HepG2 (cell line): ENCODE measurements around the gene ANKHD1.

ENCODE experiments used
- ASH2L ChIP-seq: fragments of 300-600, 200-600 bp; sonication (generic); IDR thresholded peaks from 2 replicates; pipeline ENCODE4 v1.7.0; 2017; ENCODE audit warnings: low read depth, mild to moderate bottlenecking, moderate library complexity, mixed read lengths, low read length; ENCODE audit not compliant: insufficient read length
- CTCF ChIP-seq: sonication (generic); formaldehyde crosslinking; IDR thresholded peaks from 2 replicates; pipeline ENCODE4 v1.5.0; 2020; ENCODE audit warnings: mild to moderate bottlenecking, missing genetic modification reagents, moderate library complexity
- ELK4 ChIP-seq: sonication (generic); formaldehyde crosslinking; IDR thresholded peaks from 2 replicates; pipeline ENCODE4 v1.9.0; 2021; ENCODE audit warnings: missing genetic modification reagents, borderline replicate concordance
- GPN1 ChIP-seq: sonication (generic); formaldehyde crosslinking; IDR thresholded peaks from 2 replicates; pipeline ENCODE4 v1.5.1; 2020; ENCODE audit warnings: missing genetic modification reagents, borderline replicate concordance
- SUZ12 ChIP-seq: fragments of 150-350 bp; IDR thresholded peaks from 2 replicates; pipeline ENCODE4 v1.6.1; 2014; ENCODE audit warnings: low read depth, low read length
- TAF1 ChIP-seq: sonication (generic); formaldehyde crosslinking; IDR thresholded peaks from 2 replicates; pipeline ENCODE4 v1.4.0; 2020; ENCODE audit warnings: missing genetic modification reagents
- ZNF781 ChIP-seq: sonication (generic); formaldehyde crosslinking; IDR thresholded peaks from 2 replicates; pipeline ENCODE4 v1.5.1; 2020; ENCODE audit warnings: borderline replicate concordance, mild to moderate bottlenecking, missing genetic modification reagents; ENCODE audit errors: not compliant biosample characterization

- no peak for TF ChIP-seq SUZ12
- TF ChIP-seq TAF1 (CRISPR knock-in tag): no peak
- TF ChIP-seq ZNF781 (CRISPR knock-in tag): no peak
- TF ChIP-seq CTCF (CRISPR knock-in tag): no peak
- TF ChIP-seq GPN1: no peak
- TF ChIP-seq ELK4 (CRISPR knock-in tag): no peak
- no peak for TF ChIP-seq ASH2L
Measured at GRCh38 chr5:140573683-140574082, 172.1 kb downstream of the ANKHD1 start.
